ENCODE measurements around the gene GLT1D1. TPM values are rescaled to one million over a fixed set of nuclear protein-coding genes. Genes with fewer than 3 reads are reported as not detected.

Gene GLT1D1
- total and polyA plus RNA-seq, 2 of the 8 experiments (the other 6 are each of a cell fraction or from before 2014, with no cell fraction given): 1.5 to 3.6 TPM

GRCh38 chr12:128861226-128862016 lies 8.1 kb downstream of the GLT1D1 start:
- ChIA-PET CTCF (ENCODE audit: partially characterized antibody) (interaction anchor here (1.0 to 1.2 kb wide), 2 partner anchors 209 to 217 kb away, joined by 3 read pairs; no protein-coding TSS in a partner anchor), POLR2A (ENCODE audit: partially characterized antibody) (no interaction called here)
- Histone ChIP-seq H3K27ac (ENCODE audit: low read depth, low read length) (no peak overlapping the region), H4K5ac (ENCODE audit: insufficient read length, low read depth, low read length) (no peak overlapping the region), H3K4me3 (ENCODE audit: extremely low read depth in 1 of 4, insufficient read depth in 2 of 4, low read depth in 3 of 4, low read length in 4 of 4) (no peak overlapping the region), H3K4me2 (ENCODE audit: insufficient read depth in 1 of 2, low read depth in 2 of 2, low read length in 2 of 2) (no peak overlapping the region), H2BK12ac (ENCODE audit: low read depth, low read length) (no peak overlapping the region), H3K14ac (ENCODE audit: insufficient read length) (no peak overlapping the region), H3K56ac (replicated peaks; ENCODE audit: insufficient read length, low read depth, low read length) (no peak overlapping the region), H3K4me1 (replicated peaks in 1 of 4; ENCODE audit: control insufficient read depth in 3 of 4, insufficient read depth in 4 of 4, low read length in 3 of 4) (no peaks in the 10 kb centered on the region), H4K8ac (ENCODE audit: extremely low read depth, insufficient read depth, low read length) (no peak overlapping the region), H2AK5ac (ENCODE audit: low read depth, low read length) (no peak overlapping the region), H3K79me2 (ENCODE audit: control insufficient read depth in 1 of 2, insufficient read depth in 2 of 2, low read length in 2 of 2) (no peaks in the 10 kb centered on the region), H2BK15ac (ENCODE audit: low read length) (no peak overlapping the region), H3K79me1 (ENCODE audit: low read depth, low read length) (no peaks in the 10 kb centered on the region), H3K27me3 (replicated peaks in 1 of 4; ENCODE audit: control insufficient read depth in 3 of 4, extremely low read depth in 1 of 4, insufficient read depth in 3 of 4, low read length in 3 of 4) (no peaks in the 10 kb centered on the region), H2BK120ac (replicated peaks; ENCODE audit: low read depth, low read length) (no peak overlapping the region), H4K91ac (replicated peaks; ENCODE audit: insufficient read length, low read length) (no peak overlapping the region), H2BK5ac (ENCODE audit: low read depth, low read length) (no peak overlapping the region), H3K9ac (replicated peaks in 1 of 4; ENCODE audit: extremely low read depth in 1 of 4, low read depth in 3 of 4, low read length in 3 of 4) (no peak overlapping the region), H3K9me3 (ENCODE audit: insufficient read depth in 2 of 2, low read depth in 1 of 2, low read length in 1 of 2) (no peaks in the 10 kb centered on the region), H3K18ac (ENCODE audit: extremely low read depth, low read length) (no peak overlapping the region), H2AFZ (ENCODE audit: low read length) (no peak overlapping the region), H3K4ac (replicated peaks; ENCODE audit: insufficient read length, low read depth, low read length) (no peak overlapping the region), H4K20me1 (replicated peaks in 1 of 2; ENCODE audit: control insufficient read depth in 1 of 2, insufficient read depth in 2 of 2, low read length in 2 of 2) (no peaks in the 10 kb centered on the region), H2BK20ac (ENCODE audit: low read length) (no peak overlapping the region), H3K36me3 (ENCODE audit: control insufficient read depth in 2 of 4, insufficient read depth in 4 of 4, low read length in 3 of 4) (no peaks in the 10 kb centered on the region), H3K23me2 (ENCODE audit: low read depth, low read length) (no peaks in the 10 kb centered on the region), H3K23ac (ENCODE audit: insufficient read length) (no peak overlapping the region)
- FAIRE-seq: no peak
- DNase-seq (ENCODE audit: low read depth in 1 of 2, low spot score in 2 of 2): no peak
- TF ChIP-seq SIX5 (IDR thresholded peaks at IDR 0.05; ENCODE audit: low read depth, low read length) (no peak), RBBP5 (IDR thresholded peaks at IDR 0.05; ENCODE audit: borderline replicate concordance, low read depth, low read length) (no peak), SIN3A (conservative IDR thresholded peaks at IDR 0.05 in 1 of 2, IDR thresholded peaks at IDR 0.05 in 1 of 2; ENCODE audit: low read depth in 1 of 2, low read length in 2 of 2) (no peak), NANOG (IDR thresholded peaks at IDR 0.05; ENCODE audit: insufficient read depth, low read depth, low read length, poor library complexity, severe bottlenecking) (no peak), BRCA1 (IDR thresholded peaks at IDR 0.05; ENCODE audit: low read depth, low read length) (no peak), SP1 (IDR thresholded peaks at IDR 0.05; ENCODE audit: low read depth, low read length) (no peak), MAX (IDR thresholded peaks at IDR 0.05) (no peak), KDM4A (IDR thresholded peaks at IDR 0.05; ENCODE audit: low read depth, low read length, severe bottlenecking) (no peak)
- 91% methylated on average over 15 of the region's 15 CpGs; no CpG with 5 or more reads in 1 of the 2 experiments for WGBS, 2 experiments (ENCODE audit: extremely low coverage in 1 of 2, insufficient coverage in 1 of 2, insufficient read length in 1 of 2, insufficient replicate concordance in 2 of 2, low coverage in 1 of 2, low lambda C conversion rate in 2 of 2, missing lambda C conversion rate in 1 of 2)

All from H1 (cell line).